NCI-H2227 (cell line): Measurements from ENCODE around the gene ANAPC2.

Experiments
- DNase-seq: peaks from one replicate; lab custom pipeline; 2025; ENCODE audit not compliant: unreplicated experiment; lab: John Stamatoyannopoulos, UW

ANAPC2 gene

DNA sequence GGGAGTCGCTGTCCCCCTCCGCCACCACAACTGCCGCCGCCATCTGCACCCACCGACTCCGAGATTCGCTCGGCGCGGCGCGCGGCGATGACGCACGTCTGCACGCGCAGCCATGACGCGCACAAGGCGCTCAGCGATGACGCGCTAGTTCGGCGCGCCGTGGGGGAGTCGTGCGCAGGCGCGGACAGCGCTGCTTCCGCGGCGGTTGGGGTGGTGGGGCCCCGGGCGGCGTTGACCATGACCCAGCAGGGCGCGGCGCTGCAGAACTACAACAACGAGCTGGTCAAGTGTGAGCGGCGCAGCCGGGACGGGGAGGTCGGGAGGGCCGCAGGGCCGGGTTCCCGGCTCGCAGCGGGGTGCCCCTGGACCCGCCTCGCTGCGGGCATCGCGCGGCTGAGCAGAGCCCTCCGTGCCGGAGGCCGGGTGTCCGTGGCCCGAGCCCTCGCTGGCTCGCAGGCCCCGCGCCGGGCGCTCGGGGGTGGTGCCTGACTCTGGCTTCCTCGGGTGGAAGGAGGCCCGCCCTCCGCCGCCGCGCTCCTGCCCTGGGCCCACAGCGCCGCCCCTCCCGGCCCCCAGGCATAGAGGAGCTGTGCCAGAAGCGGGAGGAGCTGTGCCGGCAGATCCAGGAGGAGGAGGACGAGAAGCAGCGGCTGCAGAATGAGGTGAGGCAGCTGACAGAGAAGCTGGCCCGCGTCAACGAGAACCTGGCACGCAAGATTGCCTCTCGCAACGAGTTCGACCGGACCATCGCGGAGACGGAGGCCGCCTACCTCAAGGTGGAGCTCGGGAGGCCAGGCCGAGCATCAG is at the start of gene ANAPC2, which contains the start of gene SSNA1:
Gene ANAPC2, minus strand, starts transcription at position 71 of the 807 bp plus-strand sequence. Its CDS starts 28 bp downstream, at position 43.
Gene SSNA1, plus strand, starts transcription at position 187 of the 807 bp plus-strand sequence. Its CDS starts 51 bp downstream, at position 238.
- DNase-seq = peak; percentile 96

GRCh38 chr9:137236936-137237421 is 48.6 kb upstream of the ANAPC2 start:
- no peak for DNase-seq

GRCh38 chr9:137236238-137236935 is 48.0 kb upstream of the ANAPC2 start:
- peak; percentile 89 for DNase-seq

- no peak for DNase-seq
Measured at GRCh38 chr9:137235424-137236237, 47.3 kb upstream of the ANAPC2 start.

DNA sequence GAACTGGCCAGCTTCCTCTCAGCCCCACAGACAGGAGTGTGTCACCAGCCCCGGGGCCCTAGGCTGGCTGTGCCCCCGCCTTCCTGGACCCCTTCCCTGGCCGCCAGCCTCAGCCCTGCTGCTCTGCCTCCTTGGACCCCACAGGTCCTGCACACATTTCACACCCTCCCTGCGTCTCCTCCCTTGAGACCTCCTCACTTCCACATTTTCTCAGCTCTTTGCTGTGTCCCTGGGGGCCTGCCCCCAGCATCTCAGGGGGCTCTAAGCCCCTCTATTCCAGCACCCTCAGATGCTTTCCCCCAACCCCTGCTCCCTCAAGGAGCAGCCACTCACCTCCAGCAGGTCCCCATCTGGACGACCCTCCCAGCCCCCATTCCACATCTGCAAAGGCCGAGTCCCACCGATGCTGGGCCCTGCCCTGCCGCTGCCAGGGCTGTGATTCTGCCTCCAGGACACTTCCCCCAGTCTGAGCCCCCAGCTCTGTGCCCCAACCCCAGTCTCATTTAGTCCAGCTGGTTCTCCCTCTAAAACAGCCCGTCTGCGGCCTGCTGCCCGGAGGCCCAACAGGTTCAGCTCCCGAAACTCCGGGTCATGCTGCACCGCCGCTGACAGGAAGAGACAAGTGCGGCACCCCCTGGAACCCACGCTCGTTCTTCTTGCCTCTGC is 46.5 kb upstream of the ANAPC2 start:
- no peak for DNase-seq

DNA sequence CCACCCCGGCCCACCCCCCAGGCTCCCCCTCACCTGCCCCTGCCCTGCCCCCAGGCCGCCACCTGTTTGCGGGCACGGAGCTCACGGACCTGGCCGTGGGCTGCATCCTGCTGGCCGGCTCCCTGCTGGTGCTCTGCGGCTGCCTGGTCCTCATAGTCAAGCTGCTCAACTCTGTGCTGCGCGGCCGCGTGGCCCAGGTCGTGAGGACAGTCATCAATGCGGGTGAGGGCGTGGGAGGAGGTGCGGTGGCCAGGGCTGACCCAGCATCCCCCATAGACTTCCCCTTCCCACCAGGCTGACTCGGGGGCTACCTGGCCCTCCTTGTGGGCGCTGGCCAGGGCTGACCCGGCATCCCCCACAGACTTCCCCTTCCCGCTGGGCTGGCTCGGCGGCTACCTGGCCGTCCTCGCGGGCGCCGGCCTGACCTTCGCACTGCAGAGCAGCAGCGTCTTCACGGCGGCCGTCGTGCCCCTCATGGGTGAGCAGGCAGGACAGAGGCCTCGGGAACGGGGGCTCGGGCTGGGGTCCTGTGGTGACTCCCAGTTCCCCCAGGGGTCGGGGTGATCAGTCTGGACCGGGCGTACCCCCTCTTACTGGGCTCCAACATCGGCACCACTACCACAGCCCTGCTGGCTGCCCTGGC is 45.8 kb upstream of the ANAPC2 start:
- DNase-seq = no peak

DNA sequence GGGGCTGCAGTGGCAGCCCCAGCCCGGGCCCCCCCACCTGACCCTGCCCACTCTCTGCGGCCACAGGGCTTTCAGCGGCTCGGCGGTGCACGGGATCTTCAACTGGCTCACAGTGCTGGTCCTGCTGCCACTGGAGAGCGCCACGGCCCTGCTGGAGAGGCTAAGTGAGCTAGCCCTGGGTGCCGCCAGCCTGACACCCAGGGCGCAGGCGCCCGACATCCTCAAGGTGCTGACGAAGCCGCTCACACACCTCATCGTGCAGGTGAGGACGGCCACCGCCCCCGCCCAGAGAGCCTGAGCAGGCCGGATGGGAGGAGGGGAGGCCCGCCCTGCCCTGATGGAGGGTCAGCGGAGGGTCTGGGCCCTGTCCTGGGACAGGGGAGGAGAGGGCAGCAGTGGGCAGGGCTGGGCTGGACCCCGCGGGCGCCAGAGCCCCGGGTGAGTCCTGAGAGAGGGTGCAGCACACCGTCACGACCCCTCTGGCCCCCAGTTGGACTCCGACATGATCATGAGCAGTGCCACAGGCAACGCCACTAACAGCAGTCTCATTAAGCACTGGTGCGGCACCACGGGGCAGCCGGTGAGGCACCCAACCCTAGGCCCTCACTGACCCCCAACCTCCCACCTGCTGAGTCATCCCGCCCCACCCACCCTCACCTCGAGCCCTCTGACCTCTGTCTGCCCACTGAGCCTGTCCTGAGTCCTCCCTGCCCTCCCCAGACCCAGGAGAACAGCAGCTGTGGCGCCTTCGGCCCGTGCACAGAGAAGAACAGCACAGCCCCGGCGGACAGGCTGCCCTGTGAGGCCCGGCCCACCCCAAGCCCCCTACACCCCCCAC is 45.0 kb upstream of the ANAPC2 start:
- DNase-seq = no peak

- DNase-seq = no peak
Measured at GRCh38 chr9:137232510-137232909, 44.1 kb upstream of the ANAPC2 start.

- no peak for DNase-seq
Measured at GRCh38 chr9:137232101-137232500, 43.7 kb upstream of the ANAPC2 start.

DNA sequence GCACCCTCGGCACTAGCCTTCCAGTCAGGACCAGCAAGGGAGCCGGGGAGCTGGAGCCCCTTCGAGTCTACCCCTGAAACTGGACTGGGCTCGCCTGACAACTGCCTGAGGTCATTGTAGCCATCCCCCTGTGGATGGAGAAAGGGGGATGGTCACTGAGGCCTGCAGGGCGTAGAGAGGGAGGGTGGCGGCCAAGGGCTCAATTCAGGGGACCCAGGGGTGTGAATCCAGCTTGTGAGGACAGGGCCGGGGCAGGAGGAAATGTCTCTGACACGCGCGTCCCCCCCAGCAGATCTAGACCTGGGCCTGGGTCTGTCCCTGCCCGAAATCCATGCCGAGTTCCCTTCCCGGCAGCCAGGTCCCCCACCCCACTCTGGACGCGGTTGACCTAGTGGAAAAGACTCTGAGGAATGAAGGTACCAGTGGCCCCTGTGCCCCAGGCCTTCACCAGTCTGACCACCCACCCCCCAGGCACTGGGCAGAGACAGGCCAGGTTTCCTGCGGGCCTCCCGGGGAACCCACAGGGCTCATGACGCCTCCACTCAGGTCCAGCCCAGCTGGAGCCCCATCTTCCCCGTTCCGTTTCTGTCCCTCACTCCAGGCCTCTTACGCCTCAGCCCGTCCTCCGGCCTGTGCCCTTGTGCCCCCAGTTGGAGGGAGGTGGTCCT is 43.1 kb upstream of the ANAPC2 start:
- DNase-seq = no peak

- no peak for DNase-seq
Measured at GRCh38 chr9:137230705-137231371, 42.5 kb upstream of the ANAPC2 start, which contains the start of gene SLC34A3. Gene SLC34A3, plus strand, starts transcription at chr9:137230901. Its CDS starts 802 bp downstream, at chr9:137231703.

DNA sequence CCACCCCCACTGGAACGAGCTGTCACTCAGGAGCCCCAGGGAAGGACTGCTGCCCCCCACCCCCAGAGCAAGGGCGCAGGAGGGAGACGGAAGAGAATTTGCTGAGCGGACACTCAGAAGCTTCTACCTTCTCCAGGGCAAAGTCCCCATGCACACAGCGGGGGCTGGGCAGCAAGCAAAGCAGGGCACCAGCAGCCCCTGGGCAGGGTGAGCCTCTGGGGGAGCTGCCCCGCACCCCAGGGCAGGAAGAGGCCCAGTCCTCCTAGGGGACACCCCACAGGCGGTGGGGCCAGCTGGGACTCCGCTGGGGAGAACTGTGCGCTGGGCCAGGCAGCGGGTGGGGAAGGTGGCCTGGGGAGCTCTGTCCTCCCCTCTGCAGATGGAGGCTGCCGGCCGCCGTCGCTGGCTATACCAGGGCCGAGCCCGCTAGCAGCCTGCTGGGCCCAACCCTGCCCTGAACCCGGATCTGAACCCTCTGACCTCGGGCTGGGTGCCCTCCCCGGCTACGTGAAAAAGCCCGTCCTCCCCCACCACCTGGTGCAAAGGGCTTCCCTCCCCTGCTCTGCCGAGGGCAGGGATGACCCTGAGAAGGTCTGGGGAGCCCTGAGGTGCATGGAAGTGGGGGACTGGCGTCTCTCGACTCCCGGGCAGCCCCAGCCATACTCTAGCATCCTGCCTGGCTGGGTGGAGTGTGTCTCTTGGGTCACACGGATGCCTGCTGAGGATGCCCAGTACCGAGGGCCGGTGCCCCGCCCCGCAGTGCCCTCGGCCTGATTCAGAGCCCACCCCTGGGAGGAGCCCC is 41.7 kb upstream of the ANAPC2 start:
- DNase-seq = no peak

GRCh38 chr9:137228968-137229896 is 40.9 kb upstream of the ANAPC2 start:
- no peak for DNase-seq

GRCh38 chr9:137228506-137228967 is 40.2 kb upstream of the ANAPC2 start:
- DNase-seq = no peak

- DNase-seq = no peak
Measured at GRCh38 chr9:137227853-137228505, 39.6 kb upstream of the ANAPC2 start.
